GM13976 (cell line): ENCODE measurements around the gene DDI2.
A peak's percentile ranks its signal among the peaks of the same experiment; 100 is the strongest.

Experiments used
- DNase-seq: peaks from one replicate; pipeline ENCODE4 v3.0.0; 2012; ENCODE audit warnings: low spot score
- CTCF ChIP-seq: IDR thresholded peaks from 2 replicates; pipeline ENCODE4 v1.5.1; 2012; ENCODE audit warnings: borderline replicate concordance, mild to moderate bottlenecking; ENCODE audit not compliant: insufficient read depth; ENCODE audit errors: extremely low read depth, missing control alignments, control extremely low read depth
- in situ Hi-C: fragments of 300-500 bp; cut with MboI; formaldehyde crosslinking; loops from one replicate; pipeline ENCODE4 v1.12.0; 2022; ENCODE audit warnings: low sequenced_read_pairs, mixed read lengths, inconsistent platforms; ENCODE audit not compliant: unreplicated experiment

Gene DDI2

GRCh38 chr1:15609631-15610030 lies 7.6 kb upstream of the DDI2 start:
- no peak for TF ChIP-seq CTCF
- in situ Hi-C loops: no loop called here
- DNase-seq: no peak

- TF ChIP-seq CTCF: no peak
- DNase-seq: no peak
- in situ Hi-C loops: no loop called here
These were observed 7.1 kb upstream of the DDI2 start for GRCh38 chr1:15610167-15610566.

GRCh38 chr1:15616373-15617172 lies 685 bp upstream of the DDI2 start:
- in situ Hi-C loops: no loop called here
- DNase-seq: peak; percentile 37
- no peak for TF ChIP-seq CTCF

- TF ChIP-seq CTCF: no peak
- DNase-seq: peak; percentile 62
- in situ Hi-C loops: no loop called here
These were observed 908 bp downstream of the DDI2 start for GRCh38 chr1:15618077-15618654.

- peak; percentile 33 for DNase-seq
- TF ChIP-seq CTCF: no peak
- in situ Hi-C loops: no loop called here
These were observed 1.6 kb downstream of the DDI2 start for GRCh38 chr1:15618655-15619525.

GRCh38 chr1:15620155-15620545 lies 2.9 kb downstream of the DDI2 start:
- in situ Hi-C loops: no loop called here
- DNase-seq: no peak

More at GRCh38 chr1:15620155-15620545, 2.9 kb downstream of the DDI2 start:
- no peak for TF ChIP-seq CTCF
